Caco-2 (cell line): Measurements from ENCODE around the gene TCAP. TPM values are rescaled to one million over a fixed set of nuclear protein-coding genes. Genes with fewer than 3 reads are reported as not detected.

ENCODE experiments used
- BruUV-seq: library from RNA; stranded (reverse); fragments of 400-500 nt; replicated peaks from 2 replicates; lab custom pipeline; 2021; lab: Mats Ljungman, UMichigan
- CTCF ChIA-PET: fragments of 300-600 bp; sonication (Branson Sonifier 250); formaldehyde crosslinking; loops from one replicate; lab custom pipeline; 2022; ENCODE audit warnings: antibody characterized with exemption; lab: Charles Lee
- POLR2A ChIA-PET: fragments of 300-600 bp; sonication (Branson Sonifier 250); formaldehyde crosslinking; loops from one replicate; lab custom pipeline; 2022; ENCODE audit warnings: antibody characterized with exemption; lab: Charles Lee
- DNase-seq, 2 experiments: peaks; one replicate each; pipeline versions ENCODE4 v3.0.0 to v3.0.0-alpha.2; 2020 to 2022
- H3K27me3 ChIP-seq: replicated peaks from 2 replicates; pipeline ENCODE4 v1.6.0; 2011; ENCODE audit warnings: low read length; ENCODE audit not compliant: control insufficient read depth, insufficient read depth
- H3K36me3 ChIP-seq: 2 replicates; pipeline ENCODE4 v1.5.1; 2011; ENCODE audit warnings: low read length; ENCODE audit not compliant: control insufficient read depth, insufficient read depth
- H3K4me1 ChIP-seq: fragments of 250-450 bp; sonication (Bioruptor Pico); 2 replicates; pipeline ENCODE4 v1.5.1; 2020; ENCODE audit warnings: mild to moderate bottlenecking
- H3K4me3 ChIP-seq: 2 replicates; pipeline ENCODE4 v1.5.1; 2011; ENCODE audit warnings: low read depth, mild to moderate bottlenecking, control low read depth, low read length
- H3K9me3 ChIP-seq: fragments of 250-450 bp; sonication (Bioruptor Pico); 2 replicates; pipeline ENCODE4 v1.5.1; 2020; ENCODE audit warnings: mild to moderate bottlenecking, moderate library complexity
- H3K27ac Mint-ChIP-seq: one replicate; pipeline ENCODE4 v1.8.0; 2022; ENCODE audit warnings: mixed read lengths; ENCODE audit not compliant: unreplicated experiment
- H3K27me3 Mint-ChIP-seq: one replicate; pipeline ENCODE4 v1.8.0; 2022; ENCODE audit warnings: mixed read lengths; ENCODE audit not compliant: insufficient read depth, unreplicated experiment
- H3K36me3 Mint-ChIP-seq: one replicate; pipeline ENCODE4 v1.8.0; 2022; ENCODE audit warnings: mild to moderate bottlenecking, mixed read lengths; ENCODE audit not compliant: insufficient read depth, unreplicated experiment
- H3K4me1 Mint-ChIP-seq: one replicate; pipeline ENCODE4 v1.8.0; 2022; ENCODE audit warnings: low read depth, mixed read lengths; ENCODE audit not compliant: unreplicated experiment
- H3K4me3 Mint-ChIP-seq: one replicate; pipeline ENCODE4 v1.8.0; 2022; ENCODE audit warnings: mild to moderate bottlenecking, moderate library complexity, mixed read lengths; ENCODE audit not compliant: unreplicated experiment
- H3K9me3 Mint-ChIP-seq: one replicate; pipeline ENCODE4 v1.8.0; 2022; ENCODE audit warnings: mixed read lengths; ENCODE audit not compliant: unreplicated experiment
- CTCF ChIP-seq, 2 experiments: fragments of 200-600 bp in 1 of 2; IDR thresholded peaks; 1 replicate in 1 of 2; 2 replicates in 1 of 2; pipeline versions ENCODE4 v1.5.1 to v1.8.0; 2011 to 2022; ENCODE audit warnings: antibody characterized with exemption in 1 of 2, control low read depth in 1 of 2, inconsistent platforms in 1 of 2, low read depth in 1 of 2, low read length in 1 of 2, mild to moderate bottlenecking in 1 of 2, moderate library complexity in 1 of 2; ENCODE audit not compliant: insufficient read depth in 1 of 2, severe bottlenecking in 1 of 2, unreplicated experiment in 1 of 2
- intact Hi-C: fragments of 100-400 bp; cut with micrococcal nuclease; formaldehyde crosslinking; loops from one replicate; pipeline ENCODE4 v1.10.0; 2022; ENCODE audit not compliant: unreplicated experiment
- total RNA-seq: library from RNA; stranded (reverse); gene quantifications from 2 replicates; pipeline ENCODE4 v1.2.3, GENCODE V29; 2022

TCAP gene
- total RNA-seq, 1 experiment from 2014 or later = 1.6 TPM

- intact Hi-C loops = no loop called here
- Mint-ChIP-seq H3K27me3 (peaks cover 4% of the 10 kb centered on the region), H3K27ac (no peak overlapping the region), H3K4me1 (peaks cover 6% of the 10 kb centered on the region), H3K4me3 (peak overlapping the region; percentile 20), H3K9me3 (no peaks in the 10 kb centered on the region), H3K36me3 (peaks cover 10% of the 10 kb centered on the region)
- Histone ChIP-seq H3K27me3 (no peaks in the 10 kb centered on the region), H3K36me3 (no peaks in the 10 kb centered on the region), H3K4me1 (peaks cover 7% of the 10 kb centered on the region; the same call in 1 of the 2 replicates), H3K4me3 (no peak overlapping the region), H3K9me3 (no peaks in the 10 kb centered on the region)
- POLR2A ChIA-PET = no interaction called here
- CTCF ChIA-PET = interaction anchor here (0.8 to 2.5 kb wide), 5 partner anchors 9 to 116 kb away, joined by 4 to 12 read pairs (median 6); no protein-coding TSS in a partner anchor
- TF ChIP-seq CTCF (IDR thresholded peaks at IDR 0.05; ENCODE audit: insufficient read depth in 1 of 2, low read depth in 1 of 2, low read length in 1 of 2, severe bottlenecking in 1 of 2, unreplicated experiment in 1 of 2) = no peak
- no TSS peak for BruUV-seq
- DNase-seq = no peak
These were observed 1.6 kb downstream of the TCAP start for GRCh38 chr17:39666601-39667261.

- Histone ChIP-seq H3K4me1 (peaks cover 7% of the 10 kb centered on the region; the same call in 1 of the 2 replicates), H3K9me3 (no peaks in the 10 kb centered on the region), H3K4me3 (no peak overlapping the region), H3K27me3 (no peaks in the 10 kb centered on the region), H3K36me3 (no peaks in the 10 kb centered on the region)
- no peak overlapping the region for H3K27ac Mint-ChIP-seq
- H3K9me3 Mint-ChIP-seq = no peaks in the 10 kb centered on the region
- H3K4me1 Mint-ChIP-seq = peaks cover 6% of the 10 kb centered on the region
- peaks cover 4% of the 10 kb centered on the region for H3K27me3 Mint-ChIP-seq
- H3K4me3 Mint-ChIP-seq = peak overlapping the region; percentile 20
- no TSS peak for BruUV-seq
- DNase-seq = no peak
- no peak for TF ChIP-seq CTCF (IDR thresholded peaks at IDR 0.05; ENCODE audit: insufficient read depth in 1 of 2, low read depth in 1 of 2, low read length in 1 of 2, severe bottlenecking in 1 of 2, unreplicated experiment in 1 of 2)
- ChIA-PET CTCF (interaction anchor here (0.8 to 2.5 kb wide), 4 partner anchors 8 to 44 kb away, joined by 3 to 12 read pairs (median 6); no protein-coding TSS in a partner anchor), POLR2A (no interaction called here)
- intact Hi-C loops = no loop called here
- peaks cover 10% of the 10 kb centered on the region for H3K36me3 Mint-ChIP-seq
These were observed 2.3 kb downstream of the TCAP start for GRCh38 chr17:39667262-39667944.
